IPS DF 4.7 (cell line): Measurements from ENCODE around the gene GRID1.

Experiments used
- DNase-seq: peaks from one replicate; pipeline ENCODE4 v3.0.0-alpha.2; 2013; ENCODE audit warnings: low spot score; ENCODE audit errors: extremely low read depth

Gene GRID1

DNA sequence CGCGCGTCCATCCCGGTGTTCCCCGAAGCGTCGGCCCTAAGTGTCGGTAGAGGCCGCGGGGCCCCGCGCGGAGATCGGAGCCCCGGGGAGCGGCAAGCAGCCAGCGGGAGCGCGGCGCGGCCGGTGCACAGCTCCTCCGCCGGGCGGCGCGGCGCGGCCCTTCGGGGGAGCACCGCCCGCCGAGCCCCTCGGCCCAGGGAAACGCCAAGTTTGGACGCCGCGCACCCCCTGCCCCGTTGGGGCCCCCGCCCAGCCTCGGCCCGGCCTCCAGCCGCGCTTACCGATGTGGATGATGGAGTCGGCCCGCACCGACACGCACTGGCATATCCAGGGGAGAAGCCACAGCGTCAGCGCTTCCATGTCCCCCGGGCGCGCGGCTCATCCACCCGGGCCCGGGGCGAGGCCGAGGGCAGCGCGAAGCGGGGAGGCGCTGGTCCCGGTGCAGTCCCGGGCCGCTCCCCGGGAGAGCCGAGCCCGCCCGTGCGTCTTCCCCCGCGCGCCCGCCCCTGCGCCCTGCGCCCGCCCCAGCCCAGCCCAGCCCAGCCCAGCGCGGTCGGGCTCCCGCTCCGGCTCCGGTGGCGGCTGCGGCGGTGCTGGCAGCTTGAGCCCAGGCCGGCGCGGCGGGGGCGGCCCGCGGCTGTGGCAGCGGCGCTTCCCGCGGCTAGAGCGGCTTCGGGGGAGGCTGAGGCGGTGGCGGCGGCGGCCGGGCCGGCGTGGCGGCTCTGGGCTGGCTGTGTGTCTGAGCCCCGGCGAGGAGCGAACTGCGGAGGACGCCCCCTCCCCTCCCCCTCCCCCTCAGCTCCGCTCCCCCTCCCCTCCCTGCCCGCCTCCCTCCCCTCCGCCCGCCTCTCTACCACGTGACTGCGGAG is at the start of gene GRID1:
GRID1 (minus strand) TSS at position 763 of the 869 bp plus-strand sequence.
- no peak for DNase-seq

DNA sequence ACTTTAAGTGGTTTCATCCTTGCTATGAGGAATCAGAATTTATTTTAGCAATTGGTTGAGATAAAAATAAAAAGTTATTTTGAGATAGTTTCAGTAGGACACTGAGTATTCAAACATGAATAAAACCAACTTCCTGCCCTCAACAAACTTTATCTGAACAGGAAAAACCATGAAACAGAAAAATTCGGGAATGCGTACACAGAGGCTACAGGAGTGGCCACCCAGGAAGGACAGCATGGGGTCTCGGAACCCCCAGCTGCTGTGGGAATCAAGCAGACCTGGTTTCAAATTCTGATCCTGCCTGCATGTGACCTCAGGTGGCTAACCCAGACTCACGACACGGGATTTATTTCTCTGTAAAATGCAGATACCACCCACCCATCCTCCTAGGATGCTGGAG is 49.0 kb upstream of the GRID1 start:
- DNase-seq = no peak

DNA sequence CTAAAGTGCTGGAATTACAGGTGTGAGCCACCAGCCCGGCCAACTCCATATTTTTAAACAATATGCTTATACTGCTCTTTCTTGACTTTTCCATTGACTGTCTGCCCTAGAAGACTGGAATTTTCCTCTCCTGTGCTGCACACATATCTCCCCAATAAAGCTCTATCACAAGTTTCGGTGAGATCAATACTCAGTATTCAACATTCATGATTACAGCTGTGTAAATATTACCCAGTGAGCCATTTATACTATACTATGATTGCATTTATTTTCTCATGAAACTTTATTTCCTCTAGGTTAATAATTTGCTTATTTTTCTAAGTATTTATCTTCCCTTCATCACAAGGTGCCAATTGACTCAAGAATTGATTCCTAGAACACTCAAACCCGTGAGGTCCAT is 48.5 kb upstream of the GRID1 start:
- no peak for DNase-seq

DNA sequence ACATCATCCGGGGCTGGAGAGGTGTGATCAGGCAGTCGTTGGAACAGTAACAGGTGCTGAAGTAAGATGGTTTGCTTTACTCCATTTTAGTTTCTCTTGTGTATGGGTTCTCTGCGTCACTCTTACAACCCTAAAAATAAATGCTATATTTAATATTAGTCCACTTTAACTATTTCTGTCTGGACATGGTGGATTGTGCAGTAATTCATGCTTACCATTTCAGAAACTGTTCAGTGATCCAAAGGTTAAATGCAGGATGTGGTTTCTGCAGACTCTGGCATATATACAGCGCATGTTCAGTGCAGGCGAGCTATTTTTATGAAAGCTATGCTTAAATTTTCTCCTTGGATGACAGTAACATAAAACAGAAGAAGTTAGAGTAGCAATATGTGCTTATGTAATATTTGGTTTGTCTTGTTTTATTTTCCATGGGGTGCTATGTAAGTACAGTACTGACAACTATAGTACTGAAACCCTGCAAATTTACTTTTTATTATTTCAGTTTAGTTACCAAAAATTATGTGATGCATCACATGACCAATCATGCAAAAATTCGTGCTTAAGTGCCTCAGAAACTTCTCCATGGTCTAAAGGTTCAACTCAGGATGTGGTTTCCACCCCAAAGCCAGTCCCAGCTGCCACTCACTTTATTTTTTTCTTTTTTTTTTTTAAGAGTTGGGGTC is 46.6 kb upstream of the GRID1 start:
- DNase-seq = no peak

DNA sequence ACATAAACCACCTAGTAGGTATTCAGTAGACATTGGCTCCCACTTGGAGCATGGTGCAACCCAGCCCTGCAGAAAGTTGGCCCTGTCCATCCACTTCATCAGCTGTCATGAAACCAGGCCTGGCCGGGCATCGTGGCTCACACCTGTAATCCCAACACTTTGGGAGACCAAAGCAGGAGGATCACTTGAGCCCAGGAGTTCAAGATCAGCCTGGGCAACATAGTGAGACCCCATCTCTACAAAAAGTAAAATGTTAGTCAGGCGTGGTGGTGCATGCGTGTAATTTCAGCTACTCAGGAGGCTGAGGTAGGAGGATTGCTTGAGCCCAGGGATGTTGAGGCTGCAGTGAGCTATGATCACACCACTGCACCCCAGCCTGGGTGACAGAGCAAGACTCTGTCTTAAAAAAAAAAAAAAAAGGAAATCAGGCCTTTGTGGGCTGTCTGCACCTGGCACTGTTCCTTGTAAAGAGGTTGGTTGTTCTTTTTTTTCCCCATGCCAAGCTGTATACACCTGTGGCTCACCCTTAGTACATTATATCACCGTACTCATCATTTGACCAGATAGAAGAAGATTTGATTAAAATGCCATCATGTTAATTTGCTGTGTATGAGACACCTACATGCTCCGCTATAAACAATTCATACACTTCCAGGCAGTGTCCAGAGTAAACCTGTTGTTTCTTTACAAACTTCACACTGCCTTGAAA is 45.4 kb upstream of the GRID1 start:
- DNase-seq = no peak

DNA sequence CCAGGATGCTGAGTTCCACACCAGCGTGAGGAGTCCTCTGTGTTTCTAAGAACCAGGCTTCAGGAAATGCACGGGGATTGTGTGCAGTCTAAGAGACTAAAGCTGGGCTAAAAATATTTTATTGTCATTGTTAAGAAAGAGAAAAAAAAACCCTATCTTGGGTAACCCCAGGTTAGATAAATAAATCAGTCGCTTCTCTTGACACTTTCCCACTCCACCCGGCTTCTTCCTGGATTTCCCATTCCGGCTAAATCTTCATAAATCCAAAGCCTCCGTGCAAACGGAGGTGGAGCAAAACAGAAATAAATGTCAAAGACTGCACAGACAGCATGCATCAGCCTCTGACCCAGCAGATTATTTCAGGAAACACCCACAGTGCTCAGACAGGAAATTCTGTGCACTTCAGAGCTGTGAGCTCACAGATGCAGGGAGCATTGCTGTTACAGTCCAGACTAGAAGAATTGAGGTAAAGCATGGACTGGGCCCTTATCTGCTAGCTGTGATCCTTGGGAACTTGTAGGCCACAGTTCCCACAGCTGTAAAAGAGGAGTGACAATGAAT is 44.8 kb upstream of the GRID1 start:
- DNase-seq = no peak

DNA sequence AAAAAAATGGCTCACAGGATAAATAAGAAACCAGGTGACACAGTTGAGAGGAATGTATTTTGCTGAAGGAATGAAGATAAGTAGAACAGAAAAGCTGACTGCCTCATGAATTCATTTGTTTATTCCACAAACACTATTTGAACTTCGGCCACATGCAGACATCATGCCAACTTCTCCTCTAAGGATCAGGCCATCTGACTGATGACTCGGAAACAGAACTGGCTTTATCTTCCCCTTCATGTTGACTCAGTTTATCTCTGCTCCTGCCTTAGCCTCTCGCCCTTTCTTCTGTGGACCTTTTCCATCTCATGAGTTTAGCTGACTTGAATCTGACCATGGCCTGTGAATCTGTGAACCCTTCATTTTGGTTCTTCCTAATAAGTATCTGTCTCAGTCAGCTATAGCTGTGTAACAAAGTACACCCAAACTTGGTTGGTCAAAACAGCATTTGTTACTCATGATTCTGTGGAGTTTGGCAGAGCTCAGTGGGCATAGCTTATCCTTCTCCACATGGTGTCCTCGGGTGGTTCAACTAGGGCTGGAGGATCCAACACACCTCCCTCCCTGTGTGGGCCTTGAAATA is 44.0 kb upstream of the GRID1 start:
- DNase-seq = no peak

DNA sequence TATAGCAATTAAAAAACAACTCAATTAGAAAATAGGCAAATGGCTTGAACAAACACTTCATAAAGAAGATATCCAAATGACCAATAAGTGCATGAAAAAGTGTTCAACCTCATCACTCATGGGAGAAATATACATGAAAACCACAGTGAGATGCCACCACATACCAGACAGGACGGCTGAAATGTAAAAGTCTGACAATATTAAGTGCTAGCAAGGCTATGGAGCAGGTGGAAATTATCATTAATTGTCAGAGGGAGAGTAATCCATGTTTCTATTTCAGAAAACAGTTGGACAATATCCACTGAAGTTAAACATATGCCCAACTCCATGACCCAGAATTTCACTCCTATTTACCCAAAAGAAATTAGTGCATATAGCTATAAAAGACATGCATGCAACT is 42.6 kb upstream of the GRID1 start:
- no peak for DNase-seq

DNA sequence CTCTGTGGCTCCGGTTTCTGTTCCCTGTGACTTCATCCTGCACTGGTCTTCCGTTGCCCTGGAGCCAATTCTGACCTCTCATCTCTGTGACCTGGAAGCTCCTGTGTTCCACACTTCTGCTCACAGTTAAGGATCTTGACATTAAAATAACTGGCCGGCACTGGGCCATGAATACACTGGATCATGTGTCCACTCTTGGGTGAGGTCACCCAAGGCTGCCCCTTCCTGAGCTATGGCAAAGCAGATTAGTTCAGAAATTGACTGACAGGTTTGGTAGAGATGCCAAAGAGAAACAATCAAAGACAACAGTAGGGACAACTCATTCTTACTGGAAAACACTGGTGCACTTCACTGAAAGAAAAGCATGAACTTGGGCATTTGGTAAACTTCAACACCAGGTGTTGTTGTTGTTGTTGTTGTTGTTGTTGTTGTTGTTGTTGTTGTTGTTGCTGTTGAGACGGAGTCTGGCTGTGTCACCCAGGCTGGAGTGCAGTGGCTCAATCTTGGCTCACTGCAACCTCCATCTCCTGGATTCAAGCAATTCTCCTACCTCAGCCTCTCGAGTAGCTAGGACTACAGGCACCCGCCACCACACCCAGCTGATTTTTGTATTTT is 36.7 kb upstream of the GRID1 start:
- no peak for DNase-seq

DNA sequence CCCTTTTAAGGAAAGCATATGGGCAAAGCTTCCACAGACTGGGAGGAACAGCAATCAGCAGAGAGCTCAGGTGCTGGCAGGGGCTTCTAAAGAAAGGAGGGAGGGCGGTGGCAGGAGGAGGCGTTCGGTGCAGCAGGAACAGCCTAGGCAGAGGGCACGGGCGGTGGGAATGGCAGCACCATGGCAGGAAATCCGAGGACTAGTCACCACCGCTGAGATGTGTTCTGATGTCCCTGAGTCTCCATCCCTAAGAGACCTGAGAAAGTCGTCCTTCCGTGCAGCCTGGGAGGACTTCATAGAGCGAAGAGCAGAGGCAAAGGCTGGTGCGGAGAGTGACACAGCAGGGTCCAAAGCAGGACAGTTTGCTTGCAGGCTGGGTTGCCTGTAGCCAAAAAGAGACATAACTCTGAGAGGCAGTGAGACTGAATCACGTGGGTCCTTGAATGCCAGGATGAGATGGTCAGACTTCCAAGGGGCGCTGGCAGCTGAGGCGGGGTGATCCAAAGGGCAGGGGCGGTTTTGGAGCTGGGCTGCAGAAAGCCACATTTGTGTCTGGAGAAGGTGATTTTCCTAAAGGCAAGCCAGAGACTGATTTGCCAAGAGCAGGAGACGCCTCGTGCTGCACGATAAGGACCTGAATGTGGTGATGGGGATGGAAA is 35.8 kb upstream of the GRID1 start:
- no peak for DNase-seq

DNA sequence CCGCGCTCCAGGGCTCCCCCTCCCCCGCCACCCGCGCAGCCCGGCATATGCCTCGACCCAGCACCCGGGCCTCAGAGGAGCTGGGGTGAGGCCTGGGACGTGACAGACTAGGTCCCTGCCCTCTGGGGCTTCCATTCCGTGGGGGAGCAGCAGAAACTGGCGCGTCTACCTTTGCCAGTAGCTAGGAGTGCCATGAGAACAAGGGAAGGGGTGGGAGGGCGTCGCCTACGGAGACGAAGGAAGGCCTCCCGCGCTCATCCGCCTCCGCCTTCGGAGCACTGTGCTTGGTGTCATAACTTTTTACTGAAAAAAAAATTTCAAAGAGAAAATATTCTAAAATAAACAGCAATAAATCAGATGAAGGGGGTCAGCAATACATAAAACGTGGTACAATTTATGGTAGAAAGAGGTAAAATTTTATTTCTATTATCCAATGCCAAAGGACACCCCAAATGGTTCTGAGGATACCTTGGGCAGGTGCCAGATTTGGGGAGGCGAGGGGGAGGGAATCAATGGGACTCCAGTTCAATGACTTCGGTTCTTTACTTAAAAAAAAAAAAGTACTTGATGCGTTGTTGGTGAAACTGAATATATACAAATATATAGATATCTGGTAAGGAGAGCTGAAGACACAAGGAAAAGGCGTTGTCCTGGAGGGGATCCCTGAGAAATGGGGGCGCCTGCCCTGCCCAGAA is 35.1 kb upstream of the GRID1 start:
- no peak for DNase-seq

DNA sequence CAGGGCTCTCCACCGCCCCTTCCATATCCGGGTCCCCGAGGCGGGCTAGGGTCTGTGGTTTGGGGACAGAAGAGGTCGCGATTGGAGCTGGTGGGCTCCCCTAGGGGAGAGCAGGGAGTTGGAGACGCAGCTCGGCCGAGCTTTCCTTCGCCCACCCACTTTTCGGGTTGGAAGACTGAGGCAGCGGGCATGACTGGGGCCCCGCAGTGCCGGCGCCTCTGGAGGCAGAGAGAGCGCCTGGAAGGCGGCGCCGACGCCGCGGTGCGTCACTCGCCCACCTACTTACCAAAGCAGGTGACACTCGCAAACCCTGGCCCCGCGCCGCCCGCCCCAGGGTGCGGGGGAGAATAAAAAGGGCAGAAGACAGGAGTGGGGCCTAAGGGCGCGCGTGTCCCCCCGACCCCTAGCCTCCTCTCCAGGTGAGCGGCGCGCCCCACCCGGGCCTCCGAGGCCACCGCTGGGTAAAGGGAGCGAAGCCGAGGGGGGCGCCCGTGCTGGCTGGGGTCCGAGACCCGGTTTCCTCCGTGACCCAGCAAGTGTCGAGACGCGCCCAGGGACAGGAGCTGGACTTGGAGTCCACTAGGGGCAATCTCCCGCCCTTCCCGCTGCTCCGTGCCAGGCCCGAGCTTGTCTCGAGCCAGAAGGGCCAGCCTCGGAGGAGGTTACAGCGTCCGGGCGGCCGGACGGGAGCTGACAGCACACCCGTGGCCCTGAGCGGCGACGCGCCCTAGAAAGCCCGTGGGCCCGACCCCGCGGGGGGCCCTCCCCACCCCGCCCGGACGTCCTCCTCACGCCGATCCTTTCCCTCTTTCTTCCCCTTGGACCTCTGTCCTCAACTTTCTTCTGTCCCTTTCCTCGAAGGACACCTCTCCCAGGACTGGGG is 34.4 kb upstream of the GRID1 start:
- DNase-seq = no peak

DNA sequence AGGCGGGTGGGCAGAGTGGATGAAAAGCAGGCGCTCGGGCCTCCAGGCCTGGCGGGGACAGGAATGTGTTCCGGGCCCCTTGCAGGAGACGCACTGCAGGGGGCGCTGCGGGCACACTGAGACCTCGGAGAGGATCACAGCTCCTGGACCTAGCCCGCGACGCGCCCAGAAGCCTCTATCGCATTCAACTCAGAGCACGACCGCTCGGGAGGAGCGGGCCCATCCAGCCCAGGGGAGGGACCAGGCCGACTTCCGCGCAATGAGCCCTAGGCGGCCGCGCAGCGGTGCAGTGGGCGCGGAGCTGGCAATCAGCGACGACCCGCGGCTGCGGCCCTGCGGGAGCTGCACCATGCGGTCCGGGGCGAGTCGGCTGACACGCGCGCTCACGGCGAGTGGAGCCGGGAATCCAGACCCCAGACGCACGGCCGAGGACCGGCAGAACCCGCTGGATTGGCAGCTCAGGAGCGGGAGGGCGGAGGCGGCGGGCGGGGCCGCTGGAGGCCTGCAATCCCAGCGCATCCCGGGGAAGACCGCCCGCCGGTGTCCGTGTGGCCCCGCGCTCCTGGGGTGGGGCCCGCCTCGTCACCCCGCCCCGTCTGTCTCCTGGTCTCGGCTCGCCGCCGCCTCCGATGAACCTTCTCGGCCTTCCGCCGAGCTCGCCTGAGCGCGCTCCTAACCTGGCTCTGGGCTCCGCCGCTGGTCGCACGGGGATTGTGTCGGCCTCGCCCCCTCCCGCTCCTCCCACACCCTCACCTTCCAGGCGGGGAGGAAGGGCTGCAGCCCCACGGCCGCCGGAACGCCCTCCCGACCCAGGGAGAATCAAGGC is 33.5 kb upstream of the GRID1 start:
- peak; percentile 87 for DNase-seq

DNA sequence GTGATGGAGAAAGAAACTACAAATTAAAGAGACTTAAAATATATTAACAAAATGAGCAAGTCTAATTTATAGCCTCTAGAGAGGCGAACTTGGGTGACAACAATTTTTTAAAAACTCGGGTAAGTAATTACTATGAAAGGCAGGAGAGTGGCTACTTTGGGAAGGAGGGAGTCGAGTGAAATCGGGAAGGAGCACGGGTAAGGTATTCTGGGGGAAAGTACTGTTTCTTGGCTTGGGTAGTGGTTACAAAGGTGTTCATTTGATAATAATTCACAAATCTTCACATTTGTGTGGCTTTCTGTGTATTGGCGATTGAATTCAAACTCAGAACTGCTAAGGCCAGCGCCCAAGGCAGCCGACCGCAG is 32.9 kb upstream of the GRID1 start:
- DNase-seq = no peak

DNA sequence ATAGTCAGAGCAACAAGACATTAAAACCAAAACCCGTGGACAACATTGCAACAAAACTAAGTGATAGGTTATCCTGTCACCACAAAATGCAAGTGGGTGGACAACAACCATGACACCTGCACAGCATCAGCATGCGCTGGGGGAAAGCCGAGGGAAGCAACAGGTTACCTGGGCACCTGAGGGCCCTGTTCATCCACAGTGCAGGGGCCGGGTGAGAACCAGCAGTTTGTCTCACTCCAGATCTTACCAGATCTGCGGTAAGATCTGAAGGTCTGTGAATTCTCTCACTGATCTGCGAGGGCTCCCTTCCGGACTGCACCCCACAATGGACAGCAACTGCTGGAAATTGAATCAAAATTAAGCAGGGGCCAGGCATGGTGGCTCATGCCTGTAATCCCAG is 30.5 kb upstream of the GRID1 start:
- DNase-seq = no peak

DNA sequence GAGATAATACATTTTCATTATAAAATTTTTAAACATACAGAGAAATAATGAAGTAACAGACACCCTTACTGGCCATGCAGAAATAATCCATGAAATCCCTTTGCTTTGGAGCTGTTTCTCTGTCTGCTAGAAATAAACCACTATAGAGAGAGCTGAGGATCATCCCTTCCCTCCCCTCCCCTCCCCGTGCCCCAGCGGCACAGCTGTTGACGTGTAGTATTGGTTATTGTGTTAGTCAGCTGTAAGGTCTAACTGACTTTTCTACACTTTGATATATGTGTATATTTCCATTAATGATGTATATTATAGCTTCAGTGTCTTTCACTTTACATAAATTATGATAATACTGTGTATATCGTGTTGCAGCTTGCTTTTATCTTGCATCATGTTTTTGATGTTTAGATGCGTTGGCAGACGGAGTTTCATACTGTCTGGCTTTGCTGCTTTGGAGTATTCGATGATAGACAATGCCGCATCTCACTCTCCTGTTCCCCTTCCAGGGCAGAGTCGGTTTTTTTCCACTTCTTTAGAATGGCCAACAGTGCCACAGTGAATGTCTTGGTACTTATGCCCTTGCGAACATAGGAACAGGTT is 27.4 kb upstream of the GRID1 start:
- no peak for DNase-seq

DNA sequence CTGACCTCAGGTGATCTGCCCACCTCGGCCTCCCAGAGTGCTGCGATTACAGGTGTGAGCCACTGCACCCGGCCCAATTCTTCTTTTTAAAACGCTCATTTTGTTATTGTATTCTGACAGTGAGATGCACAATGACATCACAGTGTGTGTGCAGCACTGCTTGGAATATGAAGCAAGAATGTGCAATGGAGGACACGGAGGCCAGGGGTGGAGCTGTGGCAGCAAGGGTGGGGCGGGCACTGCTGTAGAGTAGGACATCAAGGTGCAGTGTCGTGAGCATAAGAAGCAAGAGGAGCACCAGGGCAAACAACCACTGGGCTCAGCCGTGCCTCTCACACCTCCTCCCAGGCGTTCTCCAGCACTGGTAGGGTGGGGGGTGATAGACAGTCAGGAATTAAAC is 26.8 kb upstream of the GRID1 start:
- no peak for DNase-seq

DNA sequence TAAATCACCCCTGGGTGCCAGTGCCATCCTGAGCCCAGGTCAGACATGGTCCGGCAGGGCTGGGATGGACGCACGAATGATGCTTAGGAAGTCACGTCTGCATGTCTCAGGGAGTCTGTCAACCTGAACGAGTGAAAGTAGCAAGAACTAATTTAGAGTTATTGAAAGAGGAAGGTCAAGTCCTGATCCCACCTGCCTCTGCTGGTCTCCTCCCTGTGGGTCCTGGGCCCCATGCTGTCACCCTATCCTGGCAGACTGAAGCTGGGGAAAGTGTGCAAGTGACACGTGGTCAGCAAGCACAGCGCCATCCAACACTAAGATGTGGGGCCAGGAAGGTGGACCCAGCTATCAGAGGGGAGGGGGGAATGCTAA is 26.1 kb upstream of the GRID1 start:
- DNase-seq = no peak
